Cardiac fibroblast (primary cell): ENCODE measurements around the gene SPAM1.

ENCODE experiments used
- DNase-seq, 2 donors: peaks; one replicate each; pipeline versions ENCODE4 v3.0.0 to v3.0.0-alpha.2; 2010; ENCODE audit warnings: low read depth in 2 of 2
- H3K4me3 ChIP-seq, 2 donors: replicated peaks in 1 of 2; 1 replicate in 1 of 2; 2 replicates in 1 of 2; pipeline ENCODE4 v1.5.1; 2011; ENCODE audit warnings: low read depth in 2 of 2, low read length in 2 of 2, mild to moderate bottlenecking in 2 of 2, moderate library complexity in 1 of 2
- CTCF ChIP-seq: IDR thresholded peaks from one replicate; pipeline ENCODE4 v1.5.1; 2011; ENCODE audit warnings: low read depth, mild to moderate bottlenecking, low read length, inconsistent platforms

SPAM1 gene

GRCh38 chr7:123901101-123901500 is 23.9 kb upstream of the SPAM1 start:
- TF ChIP-seq CTCF, result no peak
- DNase-seq, result no peak
- H3K4me3 ChIP-seq, result no peak overlapping the region

- no peak for TF ChIP-seq CTCF
- DNase-seq, result no peak
- H3K4me3 ChIP-seq, result no peak overlapping the region
Measured at GRCh38 chr7:123905714-123906113, 19.3 kb upstream of the SPAM1 start.

- peak; percentile 25 for TF ChIP-seq CTCF
- no peak overlapping the region for H3K4me3 ChIP-seq
- DNase-seq, result peak; percentile 28 to 44
Measured at GRCh38 chr7:123916240-123916724, 8.8 kb upstream of the SPAM1 start.

- no peak overlapping the region for H3K4me3 ChIP-seq
- no peak for DNase-seq
- no peak for TF ChIP-seq CTCF
Measured at GRCh38 chr7:123917878-123918277, 7.2 kb upstream of the SPAM1 start.

GRCh38 chr7:123918309-123918708 is 6.7 kb upstream of the SPAM1 start:
- no peak for TF ChIP-seq CTCF
- H3K4me3 ChIP-seq, result no peak overlapping the region
- DNase-seq, result no peak

GRCh38 chr7:123923599-123923998 is 1.4 kb upstream of the SPAM1 start:
- H3K4me3 ChIP-seq, result no peak overlapping the region

More at GRCh38 chr7:123923599-123923998, 1.4 kb upstream of the SPAM1 start:
- no peak for DNase-seq
- no peak for TF ChIP-seq CTCF
